ENCODE results near the gene PBXIP1. TPM values are rescaled to one million over a fixed set of nuclear protein-coding genes. Genes with fewer than 3 reads are reported as not detected.
A peak's percentile ranks its signal among the peaks of the same experiment; 100 is the strongest.

Gene PBXIP1
- polyA plus RNA-seq, 1 donor (not counting 4 experiments of a cell fraction or from before 2014, with no cell fraction given): 15.6 TPM

DNA sequence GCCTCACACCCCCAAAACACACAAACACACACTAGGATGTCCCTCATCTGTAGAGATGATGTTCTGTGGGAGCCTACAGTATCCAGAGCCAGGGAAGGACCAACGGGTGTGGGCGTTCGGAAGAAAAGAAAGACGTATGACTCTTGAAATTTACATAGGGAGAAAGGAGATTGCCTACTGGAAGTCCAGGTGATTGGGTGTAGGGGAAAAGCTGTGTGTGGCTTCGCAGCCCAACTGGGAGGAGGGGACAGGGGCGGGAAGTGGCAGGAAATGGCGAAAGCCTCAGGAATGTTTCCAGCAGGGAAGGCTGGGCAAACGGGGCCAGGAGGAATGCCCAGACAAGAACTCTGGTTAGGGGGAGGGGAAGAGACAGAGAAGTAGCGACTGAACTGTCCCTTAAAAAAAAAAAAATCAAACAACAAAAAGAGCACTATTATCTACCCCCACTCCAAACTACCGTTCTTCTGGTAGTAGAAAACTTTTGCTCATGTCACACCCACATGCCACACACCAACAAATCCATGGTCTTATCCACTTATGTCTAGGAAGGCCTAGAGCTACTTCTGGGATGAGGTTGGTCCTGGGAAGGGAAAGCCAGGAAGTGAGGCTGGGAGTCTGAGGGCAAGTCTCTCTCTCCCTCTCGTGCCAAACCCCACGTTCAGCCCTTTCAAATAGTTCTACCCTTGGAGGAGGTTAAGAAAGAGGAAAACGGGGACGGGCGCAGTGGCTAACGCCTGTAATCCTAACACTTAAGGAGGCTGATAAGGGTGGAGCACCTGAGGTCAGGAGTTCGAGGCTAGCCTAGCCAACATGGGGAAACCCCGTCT is 16.8 kb upstream of the PBXIP1 start:
- peaks cover 3 to 18% of the 10 kb centered on the region in 2 experiments for H3K36me3 ChIP-seq (ENCODE audit: control insufficient read depth in 2 of 2, extremely low read depth in 1 of 2, insufficient read depth in 2 of 2, low read length in 2 of 2)
- no peaks in the 10 kb centered on the region for H3K27me3 ChIP-seq (ENCODE audit: control insufficient read depth, extremely low read depth, insufficient read depth, low read length)
- H3K9me1 ChIP-seq (ENCODE audit: control insufficient read depth, extremely low read depth, insufficient read depth, low read length): no peaks in the 10 kb centered on the region
- H3K79me2 ChIP-seq (ENCODE audit: control insufficient read depth, insufficient read depth, low read length): peaks cover 57% of the 10 kb centered on the region
- H3K4me2 ChIP-seq (ENCODE audit: control insufficient read depth, extremely low read depth, insufficient read depth, low read depth, low read length): peak overlapping the region; percentile 76
- peak overlapping the region; percentile 99 for H3K27ac ChIP-seq (ENCODE audit: control insufficient read depth, insufficient read depth, low read length)
- dilution Hi-C loops (cut with MboI; ENCODE audit: extremely low pct_ligation_motif_present, low sequenced_read_pairs): no loop called here
- H3K4me3 ChIP-seq (ENCODE audit: control insufficient read depth in 2 of 3, extremely low read depth in 1 of 3, insufficient read depth in 2 of 3, low read depth in 1 of 3, low read length in 3 of 3): peak overlapping the region; percentile 57 to 79 (median 75)
- peaks cover 54% of the 10 kb centered on the region for H3K4me1 ChIP-seq (ENCODE audit: control insufficient read depth, extremely low read depth, insufficient read depth, low read length)
- no peaks in the 10 kb centered on the region for H3K9me3 ChIP-seq (ENCODE audit: control insufficient read depth, low read depth, low read length)
- H3K9ac ChIP-seq (ENCODE audit: control insufficient read depth, extremely low read depth, insufficient read depth, low read length): peak overlapping the region; percentile 96
- DNase-seq (ENCODE audit: low read depth, low spot score): peak; percentile 89
- H2AFZ ChIP-seq (ENCODE audit: control insufficient read depth, low read length): no peak overlapping the region
- TF ChIP-seq EZH2 (IDR thresholded peaks at IDR 0.05; ENCODE audit: low read length): no peak
- TF ChIP-seq CTCF (optimal IDR thresholded peaks at IDR 0.05 in 1 of 3, IDR thresholded peaks at IDR 0.05 in 1 of 3, conservative IDR thresholded peaks at IDR 0.05 in 1 of 3; ENCODE audit: extremely low read depth in 1 of 3, insufficient read depth in 2 of 3, low read length in 3 of 3): no peak
- FAIRE-seq: peak; percentile 52
- H4K20me1 ChIP-seq (ENCODE audit: control insufficient read depth, extremely low read depth, insufficient read depth, low read length): no peaks in the 10 kb centered on the region

DNA sequence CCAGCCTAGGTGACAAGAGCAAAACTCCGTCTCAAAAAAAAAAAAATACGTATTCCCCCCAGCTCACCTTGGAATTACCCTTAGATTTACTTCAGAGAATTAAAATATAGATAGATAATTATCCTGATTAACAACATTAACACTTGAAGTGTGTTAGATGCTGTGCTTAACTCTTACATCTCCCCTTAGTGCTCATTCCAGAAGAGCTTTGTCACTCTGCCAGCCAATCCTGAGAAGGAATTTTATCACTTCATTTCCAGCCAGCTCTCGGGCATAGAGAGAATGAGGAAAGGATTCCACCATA is 16.3 kb upstream of the PBXIP1 start:
- peaks cover 56% of the 10 kb centered on the region for H3K4me1 ChIP-seq (ENCODE audit: control insufficient read depth, extremely low read depth, insufficient read depth, low read length)
- H2AFZ ChIP-seq (ENCODE audit: control insufficient read depth, low read length): no peak overlapping the region

More for the DNA sequence above, 16.3 kb upstream of the PBXIP1 start:
- TF ChIP-seq CTCF (optimal IDR thresholded peaks at IDR 0.05 in 1 of 3, IDR thresholded peaks at IDR 0.05 in 1 of 3, conservative IDR thresholded peaks at IDR 0.05 in 1 of 3; ENCODE audit: extremely low read depth in 1 of 3, insufficient read depth in 2 of 3, low read length in 3 of 3) (no peak), EZH2 (IDR thresholded peaks at IDR 0.05; ENCODE audit: low read length) (no peak)
- DNase-seq (ENCODE audit: low read depth, low spot score): no peak
- no peaks in the 10 kb centered on the region for H3K9me3 ChIP-seq (ENCODE audit: control insufficient read depth, low read depth, low read length)
- H3K79me2 ChIP-seq (ENCODE audit: control insufficient read depth, insufficient read depth, low read length): peaks cover 57% of the 10 kb centered on the region
- no peak for FAIRE-seq
- no peaks in the 10 kb centered on the region for H4K20me1 ChIP-seq (ENCODE audit: control insufficient read depth, extremely low read depth, insufficient read depth, low read length)
- H3K27me3 ChIP-seq (ENCODE audit: control insufficient read depth, extremely low read depth, insufficient read depth, low read length): no peaks in the 10 kb centered on the region
- H3K27ac ChIP-seq (ENCODE audit: control insufficient read depth, insufficient read depth, low read length): peak overlapping the region; percentile 99
- H3K9ac ChIP-seq (ENCODE audit: control insufficient read depth, extremely low read depth, insufficient read depth, low read length): peak overlapping the region; percentile 96
- peaks cover 7 to 19% of the 10 kb centered on the region in 2 experiments for H3K36me3 ChIP-seq (ENCODE audit: control insufficient read depth in 2 of 2, extremely low read depth in 1 of 2, insufficient read depth in 2 of 2, low read length in 2 of 2)
- H3K4me3 ChIP-seq (ENCODE audit: control insufficient read depth in 2 of 3, extremely low read depth in 1 of 3, insufficient read depth in 2 of 3, low read depth in 1 of 3, low read length in 3 of 3): peak overlapping the region; percentile 20 to 65 (median 64)
- no peaks in the 10 kb centered on the region for H3K9me1 ChIP-seq (ENCODE audit: control insufficient read depth, extremely low read depth, insufficient read depth, low read length)
- H3K4me2 ChIP-seq (ENCODE audit: control insufficient read depth, extremely low read depth, insufficient read depth, low read depth, low read length): peak overlapping the region; percentile 76
- dilution Hi-C loops (cut with MboI; ENCODE audit: extremely low pct_ligation_motif_present, low sequenced_read_pairs): no loop called here
